Medulla oblongata (tissue), 1 donor: ENCODE data around the gene CES3.

Experiments
- DNase-seq: peaks from one replicate; pipeline ENCODE4 v3.0.0-alpha.2; 2015; ENCODE audit errors: extremely low spot score

Gene CES3, protein sequence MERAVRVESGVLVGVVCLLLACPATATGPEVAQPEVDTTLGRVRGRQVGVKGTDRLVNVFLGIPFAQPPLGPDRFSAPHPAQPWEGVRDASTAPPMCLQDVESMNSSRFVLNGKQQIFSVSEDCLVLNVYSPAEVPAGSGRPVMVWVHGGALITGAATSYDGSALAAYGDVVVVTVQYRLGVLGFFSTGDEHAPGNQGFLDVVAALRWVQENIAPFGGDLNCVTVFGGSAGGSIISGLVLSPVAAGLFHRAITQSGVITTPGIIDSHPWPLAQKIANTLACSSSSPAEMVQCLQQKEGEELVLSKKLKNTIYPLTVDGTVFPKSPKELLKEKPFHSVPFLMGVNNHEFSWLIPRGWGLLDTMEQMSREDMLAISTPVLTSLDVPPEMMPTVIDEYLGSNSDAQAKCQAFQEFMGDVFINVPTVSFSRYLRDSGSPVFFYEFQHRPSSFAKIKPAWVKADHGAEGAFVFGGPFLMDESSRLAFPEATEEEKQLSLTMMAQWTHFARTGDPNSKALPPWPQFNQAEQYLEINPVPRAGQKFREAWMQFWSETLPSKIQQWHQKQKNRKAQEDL

DNA sequence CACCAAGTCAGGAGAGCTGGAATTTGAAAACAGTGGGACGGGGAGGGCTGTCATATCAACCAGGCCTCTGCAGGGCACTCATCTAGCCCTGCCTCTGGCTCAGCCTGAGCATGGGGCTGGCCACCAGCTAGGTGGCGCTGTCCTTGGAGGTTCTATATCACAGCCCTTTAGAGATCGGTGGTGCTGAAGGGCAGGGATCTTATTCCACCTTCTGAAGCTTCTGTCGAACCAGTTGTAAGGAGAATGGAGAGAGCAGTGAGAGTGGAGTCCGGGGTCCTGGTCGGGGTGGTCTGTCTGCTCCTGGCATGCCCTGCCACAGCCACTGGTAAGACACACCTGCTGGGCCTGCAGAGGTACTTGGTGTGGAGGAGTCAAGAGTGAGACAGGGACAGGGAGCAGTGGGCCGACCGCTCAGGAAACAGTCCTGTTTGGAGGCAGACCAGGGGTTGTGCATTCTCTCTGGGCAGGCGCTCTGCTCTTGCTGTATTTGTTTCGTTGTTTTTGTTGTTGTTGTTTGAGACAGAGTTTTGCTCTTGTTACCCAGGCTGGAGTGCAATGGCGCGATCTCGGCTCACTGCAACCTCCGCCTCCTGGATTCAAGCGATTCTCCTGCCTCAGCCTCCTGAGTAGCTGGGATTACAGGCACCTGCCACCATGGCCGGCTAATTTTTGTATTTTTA lies at the start of gene CES3:
Gene CES3 (plus strand): TSS at position 202 of the 680 bp plus-strand sequence. CDS start 42 bp downstream, at position 244.
- peak; percentile 41 for DNase-seq

DNA sequence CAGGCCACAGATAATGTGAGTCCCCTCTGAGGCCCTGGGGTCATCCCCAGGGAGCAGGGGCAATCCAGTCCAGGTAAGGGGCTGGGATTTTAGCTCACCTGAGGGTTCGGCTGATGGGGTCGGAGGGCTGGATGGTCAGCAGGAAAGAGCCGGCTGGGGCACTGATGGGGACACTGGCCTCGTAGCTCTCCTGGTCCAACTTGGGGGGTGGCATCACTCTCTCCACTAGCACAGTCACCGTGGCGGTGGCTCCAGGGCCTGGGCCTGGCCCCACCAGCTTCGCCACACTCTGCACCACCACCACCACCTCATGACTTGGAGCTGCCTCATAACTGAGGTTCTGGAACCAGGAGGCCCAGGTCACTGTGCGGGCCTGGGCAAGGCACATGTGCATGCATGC lies 49.3 kb upstream of the CES3 start:
- no peak for DNase-seq

DNA sequence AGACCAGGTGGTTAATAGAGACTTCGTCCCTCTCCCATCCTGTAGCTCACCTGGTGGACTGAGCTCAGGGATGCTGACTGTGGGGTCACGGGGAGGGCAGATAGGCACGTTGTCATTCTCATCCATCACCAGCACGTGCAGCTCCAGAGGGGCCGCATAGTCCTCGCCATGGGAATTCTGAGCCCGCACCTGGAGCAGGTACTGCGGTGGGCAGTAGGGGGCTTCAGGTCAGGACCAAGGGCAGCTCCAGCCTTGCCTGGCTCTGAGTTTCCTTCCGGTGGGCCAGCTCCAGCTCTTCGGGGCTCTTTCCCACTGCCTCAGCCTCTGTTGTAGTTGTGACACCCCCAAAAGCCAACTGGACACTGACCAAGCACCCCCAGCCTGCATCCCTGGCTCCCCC lies 48.0 kb upstream of the CES3 start:
- DNase-seq = no peak

DNA sequence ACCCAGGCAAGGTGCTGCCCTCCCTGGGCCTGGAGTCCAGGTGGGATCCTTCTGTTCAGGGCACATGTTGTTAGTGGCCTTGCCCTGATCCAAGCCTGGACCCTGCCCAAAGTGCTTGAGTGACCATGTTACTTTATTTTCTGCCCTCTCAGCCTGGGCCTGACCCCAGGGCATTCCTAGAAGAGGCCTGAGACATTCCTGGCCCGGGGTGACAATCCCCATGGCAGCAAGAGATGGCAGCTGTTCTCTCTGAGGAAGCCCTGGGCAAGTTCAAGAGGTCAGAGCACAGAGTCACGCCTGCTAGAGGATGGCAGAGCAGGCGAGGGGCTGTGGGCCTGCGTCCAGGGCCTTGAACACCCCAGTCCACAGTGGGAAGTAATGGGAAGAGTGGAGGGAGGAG lies 47.4 kb upstream of the CES3 start:
- no peak for DNase-seq

DNA sequence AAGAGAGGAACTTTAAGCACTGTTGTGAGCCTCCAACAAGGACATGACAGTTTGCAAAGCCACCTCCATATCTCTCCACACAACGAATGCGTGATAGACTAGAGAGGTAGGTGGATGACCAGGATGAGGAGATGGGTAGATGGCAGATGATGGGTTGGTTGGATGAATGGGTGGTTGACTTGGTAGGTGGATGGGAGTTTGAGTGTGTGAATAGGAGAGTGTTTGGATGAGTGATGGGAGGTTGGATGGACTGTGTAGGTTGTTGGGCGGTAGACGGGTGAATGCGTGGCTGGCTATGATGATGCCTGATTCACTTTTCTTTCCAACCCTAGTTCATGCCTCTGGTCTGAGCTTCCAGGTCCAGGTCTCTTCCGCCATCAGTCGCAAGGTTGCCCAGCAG lies 46.5 kb upstream of the CES3 start:
- no peak for DNase-seq

DNA sequence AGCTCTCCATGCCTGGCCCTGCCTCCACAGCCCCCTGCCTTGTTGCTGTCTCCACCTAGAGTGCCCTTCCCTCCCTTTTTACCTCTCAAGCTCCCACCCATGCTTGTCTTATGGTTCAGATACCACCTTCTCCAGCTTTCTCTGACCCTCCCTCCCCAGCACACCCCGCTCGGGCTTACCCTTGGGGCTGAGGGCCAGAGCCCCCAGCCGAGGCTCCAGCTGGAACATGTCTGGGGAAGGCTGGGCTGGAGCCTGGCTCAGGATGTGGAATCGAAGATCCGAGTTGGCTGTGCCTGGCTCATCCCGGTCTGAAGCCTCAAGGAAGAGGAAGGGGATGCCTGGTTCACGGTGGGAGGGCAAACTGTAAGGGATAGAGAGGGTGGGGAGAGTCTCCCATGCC lies 46.0 kb upstream of the CES3 start:
- DNase-seq = no peak

DNA sequence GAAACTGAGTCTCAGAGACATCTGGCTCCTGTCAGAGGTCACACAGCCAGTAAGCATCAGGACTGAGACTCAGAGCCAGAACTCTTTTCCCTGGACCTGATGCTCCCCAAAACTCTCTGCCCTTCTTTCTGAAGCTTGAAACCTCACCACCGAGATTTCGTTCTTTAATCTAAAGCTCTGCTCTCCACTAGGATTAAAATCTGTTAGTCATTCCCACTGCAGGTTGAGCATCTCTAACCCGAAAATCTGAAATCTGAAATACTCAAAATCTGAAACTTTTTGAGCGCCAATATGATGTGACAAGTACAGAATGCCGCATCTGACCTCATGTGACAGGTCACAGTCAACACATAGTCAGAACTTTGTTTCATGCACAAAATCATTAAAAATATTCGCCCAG lies 44.5 kb upstream of the CES3 start:
- DNase-seq = no peak

DNA sequence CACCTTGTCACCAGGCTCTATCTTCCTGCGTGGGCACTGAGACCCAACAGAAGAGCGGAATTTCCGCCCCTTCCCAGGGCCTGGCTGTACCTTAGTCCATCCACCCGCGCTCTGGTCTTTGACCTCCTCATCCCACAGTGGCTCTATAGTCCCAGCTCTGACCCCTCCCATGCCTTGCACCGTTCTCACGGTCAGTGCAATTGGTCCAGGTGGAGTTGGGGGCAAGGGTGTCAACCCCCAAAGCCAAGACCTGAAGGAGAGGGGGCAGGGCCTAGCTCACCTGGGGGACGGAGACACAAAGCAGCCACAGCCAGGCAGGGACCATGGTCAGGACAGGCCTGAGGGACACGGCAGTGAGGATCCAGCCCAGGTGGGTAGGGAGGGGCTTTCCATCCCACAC lies 43.3 kb upstream of the CES3 start:
- no peak for DNase-seq

DNA sequence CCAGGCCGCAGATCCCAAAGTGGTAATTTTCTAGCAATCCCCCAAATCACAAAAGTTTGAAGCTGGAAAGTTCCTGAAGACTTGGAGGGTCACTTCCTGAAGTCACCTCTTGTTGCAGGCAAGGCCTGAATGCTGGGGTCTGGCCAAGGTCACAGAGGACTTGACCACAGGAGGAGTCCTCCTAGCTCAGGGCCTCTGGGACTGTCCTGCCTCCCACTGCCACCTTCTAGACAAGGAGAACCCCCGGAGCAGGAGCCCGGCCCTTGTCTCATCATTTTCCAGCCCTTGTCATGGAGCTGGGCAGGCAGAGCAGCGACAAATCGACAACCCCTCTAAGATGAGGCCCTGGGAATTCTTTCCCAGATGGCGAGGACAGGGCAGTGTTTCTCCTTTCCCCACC lies 42.7 kb upstream of the CES3 start:
- no peak for DNase-seq

DNA sequence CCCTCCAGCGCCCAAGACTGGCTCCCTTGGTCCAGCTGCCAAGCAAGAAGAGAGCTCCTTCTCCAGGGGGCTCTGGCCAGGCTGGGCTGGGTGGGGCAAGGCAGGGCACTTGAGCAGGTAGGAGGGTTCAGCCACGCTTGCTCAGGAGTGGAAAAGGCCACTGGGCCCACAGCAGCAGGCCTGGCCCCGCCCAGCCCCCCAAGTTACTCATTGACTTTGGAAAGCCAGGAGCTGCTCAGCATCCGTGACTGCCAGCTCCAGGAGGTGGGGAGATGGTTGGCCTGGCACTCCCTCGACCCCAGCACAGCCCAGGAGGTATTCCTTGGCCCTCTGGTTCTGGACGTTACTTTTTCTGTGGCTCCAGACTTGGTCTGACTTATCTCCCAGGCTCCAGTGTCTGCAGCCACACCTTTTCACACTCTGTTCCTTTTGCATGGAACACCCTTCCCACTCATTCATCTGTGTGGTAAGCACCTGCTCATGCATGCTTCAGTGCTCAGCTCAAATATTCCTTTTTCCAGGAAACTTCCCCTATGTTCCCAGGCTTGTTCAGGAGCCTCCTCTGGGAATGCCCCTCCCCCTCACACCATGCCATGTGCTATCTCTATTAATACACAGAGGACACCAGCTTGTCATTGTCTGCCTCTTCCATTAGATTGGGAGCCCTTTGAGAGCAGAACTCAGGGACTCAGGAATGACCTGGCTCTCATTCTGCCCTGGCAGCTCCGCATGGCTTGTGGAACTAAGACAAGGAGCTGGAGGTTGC lies 42.1 kb upstream of the CES3 start, which contains the start of gene CDH16:
Gene CDH16 (minus strand): TSS at position 83 of the 766 bp plus-strand sequence. CDS start 820 bp downstream, outside the sequence.
- no peak for DNase-seq

DNA sequence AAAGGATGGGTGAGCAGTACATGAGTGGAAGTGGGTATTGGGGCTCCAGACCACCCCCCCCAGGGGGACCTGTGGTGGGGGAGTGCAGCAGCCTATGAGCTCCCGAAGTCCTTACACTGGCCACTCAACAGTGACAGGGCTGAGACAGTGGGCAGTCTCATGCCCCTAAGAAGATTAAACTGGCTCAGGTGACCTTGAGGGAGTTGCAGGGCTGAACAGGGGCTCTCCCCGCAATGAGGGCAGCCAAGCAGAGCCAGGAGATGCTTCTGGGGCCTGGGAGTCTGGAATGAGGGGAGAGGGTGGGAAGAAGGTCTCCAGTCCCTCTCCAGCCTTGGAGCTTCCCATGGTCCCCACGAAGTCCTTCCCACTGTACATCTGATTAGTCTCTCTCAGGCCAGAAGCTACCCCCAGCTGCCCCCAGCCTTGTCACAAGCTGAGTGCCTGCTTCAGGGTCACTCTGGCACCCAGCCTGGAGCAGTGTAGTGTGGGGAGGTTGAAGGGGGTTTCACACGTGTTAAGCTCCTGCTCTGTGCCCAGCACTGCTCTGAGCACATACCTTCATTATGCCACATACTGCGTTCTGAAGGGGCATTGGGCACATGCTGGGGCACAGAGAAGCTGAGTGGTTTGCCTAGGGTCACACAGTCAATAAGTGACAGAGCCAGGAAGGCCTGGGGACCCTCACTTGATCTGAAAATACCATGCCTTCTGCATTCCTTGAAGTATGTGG lies 41.3 kb upstream of the CES3 start:
- no peak for DNase-seq

DNA sequence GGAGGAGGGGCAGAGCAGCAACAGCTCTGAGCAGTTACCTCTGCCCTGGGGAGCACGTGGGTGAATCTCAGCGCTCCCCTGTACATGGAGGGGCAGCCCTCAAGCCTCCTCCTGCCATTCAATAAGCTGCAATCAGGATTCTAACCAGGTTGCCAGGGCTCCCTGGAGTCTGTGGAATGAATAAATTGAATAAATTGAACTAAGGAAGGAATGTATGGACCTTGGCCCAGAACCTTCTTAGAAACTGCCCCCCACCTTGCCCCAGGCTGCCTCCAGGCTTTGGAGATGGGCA lies 40.8 kb upstream of the CES3 start:
- DNase-seq = no peak

DNA sequence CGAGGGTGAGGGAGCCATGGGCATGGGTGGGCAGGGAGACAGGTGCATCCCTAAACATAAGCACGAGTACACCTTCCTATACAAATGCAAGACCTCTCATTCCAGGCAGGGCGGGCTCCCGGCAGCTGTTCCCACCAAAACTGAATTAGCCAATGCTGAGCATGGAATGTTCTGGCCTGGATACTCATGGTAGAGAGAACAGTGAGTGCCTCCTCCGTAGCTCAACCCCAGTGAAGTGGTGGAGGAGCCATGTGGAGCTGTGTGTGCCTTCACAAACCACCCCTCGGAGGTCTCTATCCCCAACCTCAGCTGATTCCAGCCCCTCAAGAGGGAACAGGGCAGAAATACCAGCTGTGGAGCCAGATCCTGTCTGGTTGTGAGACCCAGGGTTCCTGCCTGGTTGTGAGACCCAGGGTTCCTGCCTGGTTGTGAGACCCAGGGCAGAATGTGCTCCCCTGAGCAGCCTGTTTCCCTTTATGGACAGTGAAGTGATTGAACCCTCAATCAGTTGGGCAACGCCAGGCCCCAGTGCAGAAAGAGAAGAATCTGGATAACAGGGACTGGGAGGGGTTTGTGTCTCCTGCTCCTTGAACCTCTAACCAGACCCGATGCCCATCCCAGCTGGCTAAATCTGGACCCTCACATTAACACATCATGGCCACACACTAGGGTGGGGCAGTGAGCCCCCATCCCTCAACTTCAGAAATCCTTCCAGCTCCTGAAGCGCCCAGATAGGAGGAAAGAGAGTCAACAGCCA lies 40.0 kb upstream of the CES3 start:
- DNase-seq = no peak

DNA sequence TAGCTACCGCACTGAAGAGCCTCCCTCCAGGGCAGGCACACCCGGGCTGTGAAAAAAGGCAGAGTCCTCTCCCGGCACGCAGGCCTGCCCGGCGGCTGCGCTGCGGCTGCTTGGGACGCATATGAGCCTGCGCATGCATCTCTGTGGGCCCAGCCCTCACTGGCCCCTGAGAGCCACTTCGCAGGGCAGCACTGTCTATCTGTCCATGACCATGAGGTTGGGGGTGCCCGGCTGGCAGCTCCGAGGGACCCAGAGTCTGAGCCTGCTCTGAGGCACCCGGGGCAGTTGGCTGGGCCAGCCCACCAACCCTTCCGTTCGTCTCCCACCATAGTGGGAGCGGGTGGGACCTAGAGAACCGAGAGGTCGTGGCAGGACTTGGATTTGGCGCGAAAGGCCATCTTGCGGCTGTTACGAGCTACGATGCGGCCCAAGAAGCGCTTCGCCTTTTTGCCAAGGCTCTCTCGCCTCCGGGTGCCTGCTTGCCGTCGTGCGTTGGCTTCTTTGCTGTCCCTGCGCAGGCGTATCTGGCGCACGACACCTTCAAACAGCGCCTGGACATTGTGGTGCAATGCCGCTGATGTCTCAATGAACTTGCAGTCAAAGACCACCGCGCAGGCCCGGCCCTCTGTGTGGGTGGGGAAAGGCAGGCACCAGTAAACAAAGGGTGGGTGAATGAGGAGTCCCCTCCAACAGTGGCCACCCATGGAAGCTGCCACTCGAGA lies 39.2 kb upstream of the CES3 start:
- no peak for DNase-seq

DNA sequence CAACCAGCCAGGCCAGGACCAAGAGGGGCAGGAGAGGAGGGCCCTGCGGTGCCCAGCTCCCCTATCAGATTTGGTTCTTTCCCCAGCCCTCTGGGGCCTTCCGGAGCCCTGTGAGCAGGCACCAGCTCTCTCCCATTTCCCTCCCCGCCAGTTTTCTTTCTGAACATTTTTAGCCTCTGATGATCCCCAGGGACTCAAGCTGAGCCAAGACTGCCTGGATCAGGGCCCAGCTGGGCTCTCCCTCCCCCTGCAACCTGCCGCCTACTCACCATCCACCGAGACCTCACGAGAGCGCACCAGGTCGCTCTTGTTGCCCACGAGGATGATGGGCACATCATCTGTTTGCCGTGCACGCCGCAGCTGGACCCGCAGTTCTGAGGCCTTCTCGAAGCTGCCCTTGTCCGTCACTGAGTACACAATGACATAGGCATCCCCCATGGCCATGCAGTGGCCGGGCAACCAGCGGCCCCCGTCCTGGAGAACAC lies 37.8 kb upstream of the CES3 start:
- peak; percentile 47 for DNase-seq

DNA sequence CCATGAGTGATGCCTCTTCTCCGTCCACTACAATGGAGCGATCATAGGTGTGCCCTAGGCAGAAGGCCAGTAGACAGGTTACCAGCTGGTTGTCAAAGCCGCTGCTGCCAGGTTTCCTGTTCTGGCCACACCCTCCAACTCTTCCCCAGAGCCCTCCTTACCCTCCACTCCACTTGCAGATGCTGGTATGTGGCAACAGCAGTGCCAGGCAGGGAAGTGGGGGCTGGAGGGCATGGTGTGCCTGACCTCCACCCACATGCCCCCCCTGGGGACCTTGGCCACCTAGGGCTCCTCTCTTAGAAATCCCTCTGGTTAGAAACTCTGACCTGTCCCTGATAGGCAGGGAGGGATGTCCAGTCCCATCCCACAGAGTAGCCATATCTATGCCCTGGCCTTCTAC lies 37.2 kb upstream of the CES3 start:
- no peak for DNase-seq

DNA sequence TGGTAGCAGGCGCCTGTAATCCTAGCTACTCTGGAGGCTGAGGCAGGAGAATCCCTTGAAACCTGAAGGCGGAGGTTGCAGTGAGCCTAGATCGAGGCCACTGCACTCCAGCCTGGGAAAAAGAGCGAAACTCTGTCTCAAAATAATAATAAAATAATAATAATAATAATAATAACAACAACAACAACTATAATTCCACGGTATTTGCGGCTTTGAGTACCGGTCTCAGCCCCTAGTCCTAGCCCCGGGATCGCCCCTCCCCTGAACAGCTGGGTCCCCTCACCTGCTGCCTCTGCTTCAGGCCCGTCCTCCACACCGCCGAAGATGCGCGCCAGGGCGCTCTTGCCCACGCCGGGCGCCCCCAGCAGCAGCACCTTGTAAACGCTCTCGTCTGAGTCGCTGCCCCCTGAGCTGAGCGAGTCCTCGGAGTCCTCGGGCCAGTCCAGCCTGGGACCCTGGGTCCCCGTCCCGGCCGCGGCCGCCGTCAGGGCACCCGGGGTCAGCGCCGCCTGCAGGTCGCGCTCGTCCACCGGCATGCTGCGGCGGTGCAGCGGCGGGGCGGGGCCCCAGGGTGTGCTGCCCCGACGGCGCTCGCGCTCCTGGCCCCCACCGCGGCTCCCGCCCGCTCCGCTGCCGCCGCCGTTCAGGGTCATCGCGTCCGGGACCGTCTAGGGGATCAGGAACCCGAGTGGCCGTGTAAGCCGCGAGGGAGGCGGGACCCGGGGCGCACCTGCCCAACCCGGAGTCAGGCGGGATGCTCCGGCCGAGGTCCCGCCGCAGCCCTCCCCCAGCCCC lies 36.3 kb upstream of the CES3 start:
- no peak for DNase-seq

DNA sequence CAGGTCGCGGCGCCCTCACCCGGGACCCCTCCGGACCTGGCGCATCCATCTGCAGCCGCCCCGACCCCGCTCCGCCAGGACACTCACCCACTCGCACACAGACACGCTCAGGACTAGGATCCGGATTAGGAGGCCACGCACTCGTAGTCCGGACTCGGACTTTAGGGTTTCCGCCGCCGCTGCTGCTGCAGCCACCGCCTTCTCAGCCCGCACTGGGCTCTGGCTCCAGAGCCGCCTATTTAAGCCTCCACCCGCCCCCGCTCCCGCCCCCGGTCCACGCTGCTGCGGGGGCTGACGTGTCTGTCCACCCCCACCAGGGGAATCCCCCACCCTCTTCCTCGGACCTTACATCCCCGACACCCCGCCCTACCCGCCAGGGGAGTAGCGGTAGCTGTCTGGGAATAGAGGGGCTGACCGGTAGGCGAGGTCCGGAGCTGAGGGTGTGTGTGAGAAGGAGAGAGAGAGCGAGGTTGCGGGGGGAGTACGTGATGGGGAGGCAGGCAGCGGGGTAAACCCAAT lies 35.7 kb upstream of the CES3 start, which contains the start of gene RRAD:
Gene RRAD (minus strand): TSS at position 214 of the 519 bp plus-strand sequence. CDS start 356 bp downstream, outside the sequence.
- DNase-seq = peak; percentile 29
